GM23338 (cell line): ENCODE data around the gene PHACTR2.
"Not testable (repeated sequence)": the region's sequence is repeated elsewhere in the genome, so short reads cannot be mapped to it uniquely, and the experiment has no call there.

Experiments
- ETS1 ChIP-seq: IDR thresholded peaks from 2 replicates; pipeline ENCODE4 v1.6.1; 2016; ENCODE audit warnings: antibody characterized with exemption
- EZH2 ChIP-seq: fragments of 200-600 bp; sonication (generic); IDR thresholded peaks from one replicate; pipeline ENCODE4 v1.8.0; 2017; ENCODE audit warnings: antibody characterized with exemption, mild to moderate bottlenecking, low read depth; ENCODE audit not compliant: unreplicated experiment
- EZH2phosphoT487 ChIP-seq: fragments of 200-600 bp; sonication (generic); IDR thresholded peaks from one replicate; pipeline ENCODE4 v1.8.1; 2018; ENCODE audit warnings: antibody characterized with exemption; ENCODE audit not compliant: unreplicated experiment
- POLR2AphosphoS5 ChIP-seq: IDR thresholded peaks from 2 replicates; pipeline ENCODE4 v1.6.1; 2016; ENCODE audit warnings: antibody characterized with exemption, low read depth
- ZNF331 ChIP-seq: fragments of 250-450 bp; sonication (Bioruptor Pico); IDR thresholded peaks from 2 replicates; pipeline ENCODE4 v1.5.0; 2020; ENCODE audit warnings: low read depth, mild to moderate bottlenecking, moderate library complexity
- TF ChIP-seq, protein P1 (sequence below), 2 experiments: fragments of 200-600 bp in 1 of 2; sonication (generic) in 1 of 2; conservative IDR thresholded peaks; 2 replicates each; pipeline versions ENCODE4 v1.5.1 to v1.6.1; 2016 to 2017; ENCODE audit warnings: antibody characterized with exemption in 2 of 2, low read depth in 2 of 2, mild to moderate bottlenecking in 2 of 2, moderate library complexity in 1 of 2
- TF ChIP-seq, protein P2 (sequence below): IDR thresholded peaks from one replicate; pipeline ENCODE4 v1.6.1; 2018; ENCODE audit warnings: antibody characterized with exemption; ENCODE audit not compliant: unreplicated experiment

- TF ChIP-seq EZH2; POLR2AphosphoS5; EZH2phosphoT487; ZNF331 (CRISPR knock-in tag); ETS1: not testable (repeated sequence)
- TF ChIP-seq, protein P1, sequence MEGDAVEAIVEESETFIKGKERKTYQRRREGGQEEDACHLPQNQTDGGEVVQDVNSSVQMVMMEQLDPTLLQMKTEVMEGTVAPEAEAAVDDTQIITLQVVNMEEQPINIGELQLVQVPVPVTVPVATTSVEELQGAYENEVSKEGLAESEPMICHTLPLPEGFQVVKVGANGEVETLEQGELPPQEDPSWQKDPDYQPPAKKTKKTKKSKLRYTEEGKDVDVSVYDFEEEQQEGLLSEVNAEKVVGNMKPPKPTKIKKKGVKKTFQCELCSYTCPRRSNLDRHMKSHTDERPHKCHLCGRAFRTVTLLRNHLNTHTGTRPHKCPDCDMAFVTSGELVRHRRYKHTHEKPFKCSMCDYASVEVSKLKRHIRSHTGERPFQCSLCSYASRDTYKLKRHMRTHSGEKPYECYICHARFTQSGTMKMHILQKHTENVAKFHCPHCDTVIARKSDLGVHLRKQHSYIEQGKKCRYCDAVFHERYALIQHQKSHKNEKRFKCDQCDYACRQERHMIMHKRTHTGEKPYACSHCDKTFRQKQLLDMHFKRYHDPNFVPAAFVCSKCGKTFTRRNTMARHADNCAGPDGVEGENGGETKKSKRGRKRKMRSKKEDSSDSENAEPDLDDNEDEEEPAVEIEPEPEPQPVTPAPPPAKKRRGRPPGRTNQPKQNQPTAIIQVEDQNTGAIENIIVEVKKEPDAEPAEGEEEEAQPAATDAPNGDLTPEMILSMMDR (conservative IDR thresholded peaks at IDR 0.05; ENCODE audit: low read depth in 2 of 2) = not testable (repeated sequence)
- TF ChIP-seq, protein P2, sequence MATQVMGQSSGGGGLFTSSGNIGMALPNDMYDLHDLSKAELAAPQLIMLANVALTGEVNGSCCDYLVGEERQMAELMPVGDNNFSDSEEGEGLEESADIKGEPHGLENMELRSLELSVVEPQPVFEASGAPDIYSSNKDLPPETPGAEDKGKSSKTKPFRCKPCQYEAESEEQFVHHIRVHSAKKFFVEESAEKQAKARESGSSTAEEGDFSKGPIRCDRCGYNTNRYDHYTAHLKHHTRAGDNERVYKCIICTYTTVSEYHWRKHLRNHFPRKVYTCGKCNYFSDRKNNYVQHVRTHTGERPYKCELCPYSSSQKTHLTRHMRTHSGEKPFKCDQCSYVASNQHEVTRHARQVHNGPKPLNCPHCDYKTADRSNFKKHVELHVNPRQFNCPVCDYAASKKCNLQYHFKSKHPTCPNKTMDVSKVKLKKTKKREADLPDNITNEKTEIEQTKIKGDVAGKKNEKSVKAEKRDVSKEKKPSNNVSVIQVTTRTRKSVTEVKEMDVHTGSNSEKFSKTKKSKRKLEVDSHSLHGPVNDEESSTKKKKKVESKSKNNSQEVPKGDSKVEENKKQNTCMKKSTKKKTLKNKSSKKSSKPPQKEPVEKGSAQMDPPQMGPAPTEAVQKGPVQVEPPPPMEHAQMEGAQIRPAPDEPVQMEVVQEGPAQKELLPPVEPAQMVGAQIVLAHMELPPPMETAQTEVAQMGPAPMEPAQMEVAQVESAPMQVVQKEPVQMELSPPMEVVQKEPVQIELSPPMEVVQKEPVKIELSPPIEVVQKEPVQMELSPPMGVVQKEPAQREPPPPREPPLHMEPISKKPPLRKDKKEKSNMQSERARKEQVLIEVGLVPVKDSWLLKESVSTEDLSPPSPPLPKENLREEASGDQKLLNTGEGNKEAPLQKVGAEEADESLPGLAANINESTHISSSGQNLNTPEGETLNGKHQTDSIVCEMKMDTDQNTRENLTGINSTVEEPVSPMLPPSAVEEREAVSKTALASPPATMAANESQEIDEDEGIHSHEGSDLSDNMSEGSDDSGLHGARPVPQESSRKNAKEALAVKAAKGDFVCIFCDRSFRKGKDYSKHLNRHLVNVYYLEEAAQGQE = not testable (repeated sequence)
These were observed 8.3 kb upstream of the PHACTR2 start for GRCh38 chr6:143669483-143669882.
